HCT116 (cell line): ENCODE measurements around the gene AGER. TPM values are rescaled to one million over a fixed set of nuclear protein-coding genes. Genes with fewer than 3 reads are reported as not detected.

ENCODE experiments used
- ATAC-seq: fragments of 200-7000 bp; cut with Tn5 transposase; 2 replicates; pipeline ENCODE4 v1.9.1; 2020; ENCODE audit warnings: mild to moderate bottlenecking, moderate library complexity
- BruUV-seq: library from RNA; stranded (reverse); fragments of 400-500 nt; replicated peaks from 2 replicates; lab custom pipeline; 2021; lab: Mats Ljungman, UMichigan
- CTCF ChIA-PET: fragments of 300-600 bp; sonication (Branson Sonifier 250); formaldehyde crosslinking; loops from one replicate; lab custom pipeline; 2021; ENCODE audit warnings: antibody characterized with exemption; lab: Charles Lee
- POLR2A ChIA-PET: fragments of 300-600, 350-600 bp; sonication (Branson Sonifier 250); formaldehyde crosslinking; loops from one replicate; lab custom pipeline; 2021; ENCODE audit warnings: antibody characterized with exemption; lab: Charles Lee
- RAD21 ChIA-PET, 2 experiments: fragments of 300-600 bp; sonication (Branson Sonifier 250); formaldehyde crosslinking; loops; one replicate each; lab custom pipeline; 2023; ENCODE audit warnings: low total read pairs in 2 of 2; ENCODE audit not compliant: uncharacterized antibody in 2 of 2, unreplicated experiment in 2 of 2, low non-redundant PET in 1 of 2; lab: Charles Lee
- DNase-seq: peaks from one replicate; pipeline ENCODE4 v3.0.0-alpha.2; 2010; ENCODE audit warnings: low read depth, low spot score
- H2AFZ ChIP-seq: fragments of 200-600 bp; shearing (Covaris generic), sonication (generic); 2 replicates; pipeline ENCODE4 v1.6.1; 2017; ENCODE audit warnings: low read depth, mixed run types, mixed read lengths, antibody characterized with exemption, low read length; ENCODE audit not compliant: poor library complexity, severe bottlenecking
- H3K27ac ChIP-seq: 2 replicates; pipeline ENCODE4 v1.5.1; 2012; ENCODE audit warnings: low read depth, low read length
- H3K27me3 ChIP-seq: fragments of 200-600 bp; sonication (generic); 2 replicates; pipeline ENCODE4 v1.6.1; 2016; ENCODE audit warnings: mixed run types, low read length, mixed read lengths; ENCODE audit not compliant: insufficient read depth
- H3K36me3 ChIP-seq, 2 experiments: fragments of 200-500 bp in 1 of 2; fragments of 200-600 bp in 1 of 2; sonication (Bioruptor generic) in 1 of 2; sonication (generic) in 1 of 2; 2 replicates each; pipeline versions ENCODE4 v1.5.1 to v1.6.1; 2014 to 2016; ENCODE audit warnings: low read length in 2 of 2, inconsistent platforms in 1 of 2, mixed read lengths in 1 of 2, mixed run types in 1 of 2; ENCODE audit not compliant: insufficient read depth in 2 of 2, control insufficient read depth in 1 of 2
- H3K4me1 ChIP-seq, 2 experiments: fragments of 200-600 bp in 1 of 2; sonication (generic) in 1 of 2; 2 replicates each; pipeline versions ENCODE4 v1.5.1 to v1.6.1; 2012 to 2017; ENCODE audit warnings: low read length in 2 of 2, inconsistent platforms in 1 of 2, mild to moderate bottlenecking in 1 of 2, mixed read lengths in 1 of 2, mixed run types in 1 of 2, moderate library complexity in 1 of 2; ENCODE audit not compliant: insufficient read depth in 2 of 2, control insufficient read depth in 1 of 2
- H3K4me2 ChIP-seq: fragments of 200-600 bp; sonication (generic); 2 replicates; pipeline ENCODE4 v1.6.1; 2017; ENCODE audit warnings: mixed run types, low read length, mixed read lengths
- H3K4me3 ChIP-seq, 2 experiments: fragments of 200-600 bp in 1 of 2; sonication (generic) in 1 of 2; replicated peaks in 1 of 2; 2 replicates each; pipeline ENCODE4 v1.5.1; 2011 to 2016; ENCODE audit warnings: low read length in 2 of 2, control low read depth in 1 of 2, low read depth in 1 of 2, mild to moderate bottlenecking in 1 of 2, mixed read lengths in 1 of 2, mixed run types in 1 of 2
- H3K79me2 ChIP-seq: fragments of 200-600 bp; sonication (generic); 2 replicates; pipeline ENCODE4 v1.6.1; 2017; ENCODE audit warnings: mild to moderate bottlenecking, mixed run types, low read length, moderate library complexity, mixed read lengths; ENCODE audit not compliant: insufficient read depth
- H3K9ac ChIP-seq: fragments of 200-600 bp; sonication (generic); 2 replicates; pipeline ENCODE4 v1.6.1; 2016; ENCODE audit warnings: low read length, mixed read lengths
- H3K9me2 ChIP-seq: fragments of 200-600 bp; sonication (generic), shearing (Covaris generic); 2 replicates; pipeline ENCODE4 v1.6.1; 2017; ENCODE audit warnings: mixed run types, mild to moderate bottlenecking, moderate library complexity; ENCODE audit not compliant: insufficient read depth
- H3K9me3 ChIP-seq, 2 experiments: fragments of 200-500 bp in 1 of 2; fragments of 200-600 bp in 1 of 2; sonication (Bioruptor generic) in 1 of 2; sonication (generic) in 1 of 2; 2 replicates each; pipeline ENCODE4 v1.6.1; 2014 to 2017; ENCODE audit warnings: low read length in 2 of 2, mixed read lengths in 2 of 2, inconsistent platforms in 1 of 2, low read depth in 1 of 2, mild to moderate bottlenecking in 1 of 2, mixed run types in 1 of 2, moderate library complexity in 1 of 2; ENCODE audit not compliant: control insufficient read depth in 1 of 2, insufficient read depth in 1 of 2
- H4K20me1 ChIP-seq: fragments of 200-600 bp; sonication (generic), shearing (Covaris generic); 2 replicates; pipeline ENCODE4 v1.6.1; 2017; ENCODE audit warnings: mixed run types, mild to moderate bottlenecking, moderate library complexity; ENCODE audit not compliant: insufficient read depth
- ELF1 ChIP-seq: IDR thresholded peaks from 2 replicates; pipeline ENCODE4 v1.6.1; 2012; ENCODE audit warnings: low read depth, borderline replicate concordance
- EZH2 ChIP-seq: fragments of 200-600 bp; sonication (generic); IDR thresholded peaks from 2 replicates; pipeline ENCODE4 v1.6.1; 2017; ENCODE audit warnings: antibody characterized with exemption, mixed run types
- FOSL1 ChIP-seq: IDR thresholded peaks from 2 replicates; pipeline ENCODE4 v1.6.1; 2012; ENCODE audit warnings: low read depth
- JUND ChIP-seq: IDR thresholded peaks from 2 replicates; pipeline ENCODE4 v1.6.1; 2012
- MAX ChIP-seq: IDR thresholded peaks from 2 replicates; pipeline ENCODE4 v1.6.1; 2012
- POLR2AphosphoS5 ChIP-seq: IDR thresholded peaks from 2 replicates; pipeline ENCODE4 v1.6.1; 2011; ENCODE audit warnings: mild to moderate bottlenecking, low read depth, low read length, moderate library complexity
- SIN3A ChIP-seq: IDR thresholded peaks from 2 replicates; pipeline ENCODE4 v1.6.1; 2012; ENCODE audit warnings: low read depth
- SRF ChIP-seq: IDR thresholded peaks from 2 replicates; pipeline ENCODE4 v1.6.1; 2012; ENCODE audit warnings: low read depth
- TCF7L2 ChIP-seq: IDR thresholded peaks from 2 replicates; pipeline ENCODE4 v1.7.0; 2011; ENCODE audit warnings: borderline replicate concordance, inconsistent platforms; ENCODE audit not compliant: insufficient read depth, insufficient read length; ENCODE audit errors: extremely low read depth
- YY1 ChIP-seq: IDR thresholded peaks from 2 replicates; pipeline ENCODE4 v1.6.1; 2011; ENCODE audit warnings: low read length, low read depth, moderate library complexity, mild to moderate bottlenecking; ENCODE audit not compliant: insufficient replicate concordance; ENCODE audit errors: extremely low read depth
- ZBTB33 ChIP-seq: IDR thresholded peaks from 2 replicates; pipeline ENCODE4 v1.6.1; 2011; ENCODE audit warnings: mild to moderate bottlenecking, low read length, moderate library complexity; ENCODE audit not compliant: insufficient replicate concordance; ENCODE audit errors: extremely low read depth
- intact Hi-C: fragments of 100-400 bp; cut with micrococcal nuclease; formaldehyde crosslinking; loops from 2 replicates; pipeline ENCODE4 v1.10.0; 2022
- total RNA-seq: library from RNA; stranded (reverse); gene quantifications from one replicate; pipeline ENCODE4 v1.2.1, GENCODE V29; 2021; ENCODE audit not compliant: unreplicated experiment
- TF ChIP-seq, protein P1 (sequence below), 3 experiments: fragments of 200-600 bp in 1 of 3; sonication (generic) in 1 of 3; IDR thresholded peaks in 2 of 3; conservative IDR thresholded peaks in 1 of 3; 2 replicates each; pipeline ENCODE4 v1.5.1; 2012 to 2017; ENCODE audit warnings: low read depth in 2 of 3, low read length in 2 of 3, antibody characterized with exemption in 1 of 3, borderline replicate concordance in 1 of 3, control low read depth in 1 of 3, mild to moderate bottlenecking in 1 of 3, mixed read lengths in 1 of 3, mixed run types in 1 of 3, moderate library complexity in 1 of 3; ENCODE audit not compliant: insufficient read depth in 1 of 3
- TF ChIP-seq, protein P2 (sequence below): IDR thresholded peaks from 2 replicates; pipeline ENCODE4 v1.6.1; 2012; ENCODE audit warnings: low read depth
- TF ChIP-seq, protein P3 (sequence below): IDR thresholded peaks from 2 replicates; pipeline ENCODE4 v1.6.1; 2012

Gene AGER
- total RNA-seq, 1 experiment from 2014 or later: 22.6 TPM

- Histone ChIP-seq H3K9ac (peak overlapping the region; percentile 90), H4K20me1 (no peaks in the 10 kb centered on the region), H3K27ac (peak overlapping the region; percentile 74), H3K27me3 (no peaks in the 10 kb centered on the region), H3K4me1 (peaks cover 24 to 52% of the 10 kb centered on the region in 2 experiments), H3K4me3 (peak overlapping the region; percentile 93 to 98), H2AFZ (no peak overlapping the region), H3K79me2 (peaks cover 24% of the 10 kb centered on the region), H3K36me3 (peaks cover 0 to 11% of the 10 kb centered on the region in 2 experiments; a peak in 2 of 4 replicates), H3K4me2 (peak overlapping the region; percentile 97), H3K9me3 (no peaks in the 10 kb centered on the region), H3K9me2 (no peaks in the 10 kb centered on the region)
- POLR2A ChIA-PET: interaction anchor here (1.3 to 2.2 kb wide), 6 partner anchors 12 to 46 kb away, joined by 3 to 10 read pairs (median 5); partner anchors contain the start of genes EGFL8, FKBPL and GPSM3
- intact Hi-C loops: no loop called here
- CTCF ChIA-PET: interaction anchor here (0.9 to 1.7 kb wide), 3 partner anchors 14 to 58 kb away, joined by 4 to 10 read pairs (median 9); partner anchors contain the start of gene PBX2
- no peak for ATAC-seq
- no peak for DNase-seq
- no peak for TF ChIP-seq YY1
- TF ChIP-seq, protein P1, sequence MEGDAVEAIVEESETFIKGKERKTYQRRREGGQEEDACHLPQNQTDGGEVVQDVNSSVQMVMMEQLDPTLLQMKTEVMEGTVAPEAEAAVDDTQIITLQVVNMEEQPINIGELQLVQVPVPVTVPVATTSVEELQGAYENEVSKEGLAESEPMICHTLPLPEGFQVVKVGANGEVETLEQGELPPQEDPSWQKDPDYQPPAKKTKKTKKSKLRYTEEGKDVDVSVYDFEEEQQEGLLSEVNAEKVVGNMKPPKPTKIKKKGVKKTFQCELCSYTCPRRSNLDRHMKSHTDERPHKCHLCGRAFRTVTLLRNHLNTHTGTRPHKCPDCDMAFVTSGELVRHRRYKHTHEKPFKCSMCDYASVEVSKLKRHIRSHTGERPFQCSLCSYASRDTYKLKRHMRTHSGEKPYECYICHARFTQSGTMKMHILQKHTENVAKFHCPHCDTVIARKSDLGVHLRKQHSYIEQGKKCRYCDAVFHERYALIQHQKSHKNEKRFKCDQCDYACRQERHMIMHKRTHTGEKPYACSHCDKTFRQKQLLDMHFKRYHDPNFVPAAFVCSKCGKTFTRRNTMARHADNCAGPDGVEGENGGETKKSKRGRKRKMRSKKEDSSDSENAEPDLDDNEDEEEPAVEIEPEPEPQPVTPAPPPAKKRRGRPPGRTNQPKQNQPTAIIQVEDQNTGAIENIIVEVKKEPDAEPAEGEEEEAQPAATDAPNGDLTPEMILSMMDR (IDR thresholded peaks at IDR 0.05 in 2 of 3, conservative IDR thresholded peaks at IDR 0.05 in 1 of 3; ENCODE audit: borderline replicate concordance in 1 of 3, insufficient read depth in 1 of 3, low read depth in 2 of 3, low read length in 2 of 3): no peak
- TF ChIP-seq EZH2: no peak
- no peak for TF ChIP-seq ZBTB33
- no peak for TF ChIP-seq ELF1
- TF ChIP-seq, protein P2, sequence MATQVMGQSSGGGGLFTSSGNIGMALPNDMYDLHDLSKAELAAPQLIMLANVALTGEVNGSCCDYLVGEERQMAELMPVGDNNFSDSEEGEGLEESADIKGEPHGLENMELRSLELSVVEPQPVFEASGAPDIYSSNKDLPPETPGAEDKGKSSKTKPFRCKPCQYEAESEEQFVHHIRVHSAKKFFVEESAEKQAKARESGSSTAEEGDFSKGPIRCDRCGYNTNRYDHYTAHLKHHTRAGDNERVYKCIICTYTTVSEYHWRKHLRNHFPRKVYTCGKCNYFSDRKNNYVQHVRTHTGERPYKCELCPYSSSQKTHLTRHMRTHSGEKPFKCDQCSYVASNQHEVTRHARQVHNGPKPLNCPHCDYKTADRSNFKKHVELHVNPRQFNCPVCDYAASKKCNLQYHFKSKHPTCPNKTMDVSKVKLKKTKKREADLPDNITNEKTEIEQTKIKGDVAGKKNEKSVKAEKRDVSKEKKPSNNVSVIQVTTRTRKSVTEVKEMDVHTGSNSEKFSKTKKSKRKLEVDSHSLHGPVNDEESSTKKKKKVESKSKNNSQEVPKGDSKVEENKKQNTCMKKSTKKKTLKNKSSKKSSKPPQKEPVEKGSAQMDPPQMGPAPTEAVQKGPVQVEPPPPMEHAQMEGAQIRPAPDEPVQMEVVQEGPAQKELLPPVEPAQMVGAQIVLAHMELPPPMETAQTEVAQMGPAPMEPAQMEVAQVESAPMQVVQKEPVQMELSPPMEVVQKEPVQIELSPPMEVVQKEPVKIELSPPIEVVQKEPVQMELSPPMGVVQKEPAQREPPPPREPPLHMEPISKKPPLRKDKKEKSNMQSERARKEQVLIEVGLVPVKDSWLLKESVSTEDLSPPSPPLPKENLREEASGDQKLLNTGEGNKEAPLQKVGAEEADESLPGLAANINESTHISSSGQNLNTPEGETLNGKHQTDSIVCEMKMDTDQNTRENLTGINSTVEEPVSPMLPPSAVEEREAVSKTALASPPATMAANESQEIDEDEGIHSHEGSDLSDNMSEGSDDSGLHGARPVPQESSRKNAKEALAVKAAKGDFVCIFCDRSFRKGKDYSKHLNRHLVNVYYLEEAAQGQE: no peak
- no peak for TF ChIP-seq FOSL1
- TF ChIP-seq JUND: no peak
- TF ChIP-seq MAX: no peak
- no peak for TF ChIP-seq TCF7L2
- TF ChIP-seq, protein P3, sequence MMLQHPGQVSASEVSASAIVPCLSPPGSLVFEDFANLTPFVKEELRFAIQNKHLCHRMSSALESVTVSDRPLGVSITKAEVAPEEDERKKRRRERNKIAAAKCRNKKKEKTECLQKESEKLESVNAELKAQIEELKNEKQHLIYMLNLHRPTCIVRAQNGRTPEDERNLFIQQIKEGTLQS: no peak
- TF ChIP-seq SRF: no peak
- TF ChIP-seq SIN3A: no peak
- no peak for TF ChIP-seq POLR2AphosphoS5
- TSS peak; percentile 82 for BruUV-seq
- RAD21 ChIA-PET: no interaction called here
These were observed 7.4 kb downstream of the AGER start for GRCh38 chr6:32176476-32177182.
